NCI-H2196 (cell line): Measurements from ENCODE around the gene GDF3.
"Not testable (repeated sequence)": the region's sequence is repeated elsewhere in the genome, so short reads cannot be mapped to it uniquely, and the experiment has no call there.

Experiments used
- DNase-seq: peaks from one replicate; lab custom pipeline; 2025; ENCODE audit not compliant: unreplicated experiment; lab: John Stamatoyannopoulos, UW

Gene GDF3

GRCh38 chr12:7668171-7668570 is 27.4 kb downstream of the GDF3 start:
- DNase-seq, result no peak

- DNase-seq, result no peak
Observed at GRCh38 chr12:7667125-7667524, 28.4 kb downstream of the GDF3 start.

GRCh38 chr12:7666595-7666994 is 29.0 kb downstream of the GDF3 start:
- DNase-seq, result no peak

GRCh38 chr12:7661741-7662140 is 33.8 kb downstream of the GDF3 start:
- no peak for DNase-seq

- DNase-seq, result no peak
Observed at GRCh38 chr12:7656121-7656520, 39.5 kb downstream of the GDF3 start.

GRCh38 chr12:7650091-7650490 is 45.5 kb downstream of the GDF3 start:
- DNase-seq, result no peak

- DNase-seq, result no peak
Observed at GRCh38 chr12:7647071-7647470, 48.5 kb downstream of the GDF3 start.

- DNase-seq, result no peak
Observed at GRCh38 chr12:7646178-7646475, 49.4 kb downstream of the GDF3 start.

- DNase-seq, result peak; percentile 6
Observed at GRCh38 chr12:7645395-7646177, 50.0 kb downstream of the GDF3 start.

GRCh38 chr12:7642876-7643309 is 52.7 kb downstream of the GDF3 start:
- DNase-seq, result no peak

- no peak for DNase-seq
Observed at GRCh38 chr12:7642287-7642686, 53.3 kb downstream of the GDF3 start.

- DNase-seq, result not testable (repeated sequence)
Observed at GRCh38 chr12:7640123-7640995, 55.2 kb downstream of the GDF3 start.
